Astrocyte (in vitro differentiated cells and primary cell): Measurements from ENCODE around the gene DCBLD1. TPM values are rescaled to one million over a fixed set of nuclear protein-coding genes. Genes with fewer than 3 reads are reported as not detected.

ENCODE experiments used
- DNase-seq: peaks from one replicate; pipeline ENCODE4 v3.0.0-alpha.2; 2010; ENCODE audit warnings: low read depth
- FAIRE-seq: peaks from 2 replicates; lab custom pipeline; 2011; peaks lifted over from hg19 to GRCh38; lab: Jason Lieb, UNC
- H2AFZ ChIP-seq: 2 replicates; pipeline ENCODE4 v1.6.0; 2012; ENCODE audit warnings: low read depth, low read length, inconsistent platforms
- H3K27ac ChIP-seq: 2 replicates; pipeline ENCODE4 v1.5.1; 2011; ENCODE audit warnings: low read depth, low read length, inconsistent platforms
- H3K27me3 ChIP-seq: 2 replicates; pipeline ENCODE4 v1.6.0; 2011; ENCODE audit warnings: low read length, inconsistent platforms; ENCODE audit not compliant: insufficient read depth
- H3K36me3 ChIP-seq: 2 replicates; pipeline ENCODE4 v1.5.1; 2011; ENCODE audit warnings: low read length, inconsistent platforms; ENCODE audit not compliant: insufficient read depth
- H3K4me1 ChIP-seq: 2 replicates; pipeline ENCODE4 v1.5.1; 2011; ENCODE audit warnings: low read length, inconsistent platforms; ENCODE audit not compliant: insufficient read depth
- H3K4me2 ChIP-seq: 2 replicates; pipeline ENCODE4 v1.6.0; 2012; ENCODE audit warnings: low read length, inconsistent platforms
- H3K4me3 ChIP-seq: 2 replicates; pipeline ENCODE4 v1.5.1; 2011; ENCODE audit warnings: low read depth, mild to moderate bottlenecking, low read length, inconsistent platforms; ENCODE audit not compliant: insufficient read depth
- H3K79me2 ChIP-seq: 2 replicates; pipeline ENCODE4 v1.6.0; 2012; ENCODE audit warnings: mild to moderate bottlenecking, low read length, inconsistent platforms; ENCODE audit not compliant: insufficient read depth
- H3K9ac ChIP-seq: 2 replicates; pipeline ENCODE4 v1.6.0; 2012; ENCODE audit warnings: mild to moderate bottlenecking, low read length, inconsistent platforms
- H3K9me3 ChIP-seq: 2 replicates; pipeline ENCODE4 v1.5.1; 2012; ENCODE audit warnings: low read depth, mild to moderate bottlenecking, low read length, inconsistent platforms; ENCODE audit not compliant: insufficient read depth
- H4K20me1 ChIP-seq: 2 replicates; pipeline ENCODE4 v1.6.0; 2012; ENCODE audit warnings: low read length, inconsistent platforms; ENCODE audit not compliant: insufficient read depth
- H3K27ac Mint-ChIP-seq: one replicate; pipeline ENCODE4 v1.8.0; 2021; ENCODE audit warnings: mild to moderate bottlenecking, mixed read lengths; ENCODE audit not compliant: unreplicated experiment
- H3K27me3 Mint-ChIP-seq: one replicate; pipeline ENCODE4 v1.8.0; 2021; ENCODE audit warnings: low read depth, mixed read lengths; ENCODE audit not compliant: unreplicated experiment
- H3K36me3 Mint-ChIP-seq: one replicate; pipeline ENCODE4 v1.8.0; 2021; ENCODE audit warnings: low read depth, mixed read lengths; ENCODE audit not compliant: unreplicated experiment
- H3K4me1 Mint-ChIP-seq: one replicate; pipeline ENCODE4 v1.8.0; 2021; ENCODE audit warnings: low read depth, mixed read lengths; ENCODE audit not compliant: unreplicated experiment
- H3K4me3 Mint-ChIP-seq: one replicate; pipeline ENCODE4 v1.8.0; 2021; ENCODE audit warnings: mild to moderate bottlenecking, moderate library complexity, mixed read lengths; ENCODE audit not compliant: unreplicated experiment
- H3K9me3 Mint-ChIP-seq: one replicate; pipeline ENCODE4 v1.8.0; 2021; ENCODE audit warnings: mild to moderate bottlenecking, mixed read lengths; ENCODE audit not compliant: unreplicated experiment
- EZH2 ChIP-seq: IDR thresholded peaks from 2 replicates; pipeline ENCODE4 v1.6.1; 2012; ENCODE audit warnings: mild to moderate bottlenecking, low read length, inconsistent platforms; ENCODE audit not compliant: insufficient read depth
- total RNA-seq: library from RNA; stranded (reverse); gene quantifications from 2 replicates; pipeline ENCODE4 v1.2.1, GENCODE V29; 2021
- TF ChIP-seq, protein P1 (sequence below): IDR thresholded peaks from 2 replicates; pipeline ENCODE4 v1.5.1; 2011; ENCODE audit warnings: low read depth, mild to moderate bottlenecking, inconsistent platforms, low read length, moderate library complexity; ENCODE audit not compliant: insufficient read depth

The DCBLD1 gene
- total RNA-seq, 1 donor from 2014 or later = 36.8 TPM

- peaks cover 9% of the 10 kb centered on the region for H3K79me2 ChIP-seq
- H3K9me3 ChIP-seq = no peaks in the 10 kb centered on the region
- no peak overlapping the region for H2AFZ ChIP-seq
- no peak overlapping the region for H3K9ac ChIP-seq
- no peak overlapping the region for H3K4me3 ChIP-seq
- H3K4me3 Mint-ChIP-seq = peak overlapping the region; percentile 14
- H3K4me1 Mint-ChIP-seq = peaks cover 50% of the 10 kb centered on the region
- H3K9me3 Mint-ChIP-seq = no peaks in the 10 kb centered on the region
- H3K27ac Mint-ChIP-seq = peak overlapping the region; percentile 49
- no peak for FAIRE-seq
- DNase-seq = no peak
- no peak overlapping the region for H3K4me2 ChIP-seq
- peaks cover 12% of the 10 kb centered on the region for H3K36me3 Mint-ChIP-seq
- no peaks in the 10 kb centered on the region for H4K20me1 ChIP-seq
- H3K27ac ChIP-seq = no peak overlapping the region
- H3K36me3 ChIP-seq = peaks cover 12% of the 10 kb centered on the region
- H3K27me3 ChIP-seq = no peaks in the 10 kb centered on the region
- H3K27me3 Mint-ChIP-seq = no peaks in the 10 kb centered on the region
- TF ChIP-seq, protein P1, sequence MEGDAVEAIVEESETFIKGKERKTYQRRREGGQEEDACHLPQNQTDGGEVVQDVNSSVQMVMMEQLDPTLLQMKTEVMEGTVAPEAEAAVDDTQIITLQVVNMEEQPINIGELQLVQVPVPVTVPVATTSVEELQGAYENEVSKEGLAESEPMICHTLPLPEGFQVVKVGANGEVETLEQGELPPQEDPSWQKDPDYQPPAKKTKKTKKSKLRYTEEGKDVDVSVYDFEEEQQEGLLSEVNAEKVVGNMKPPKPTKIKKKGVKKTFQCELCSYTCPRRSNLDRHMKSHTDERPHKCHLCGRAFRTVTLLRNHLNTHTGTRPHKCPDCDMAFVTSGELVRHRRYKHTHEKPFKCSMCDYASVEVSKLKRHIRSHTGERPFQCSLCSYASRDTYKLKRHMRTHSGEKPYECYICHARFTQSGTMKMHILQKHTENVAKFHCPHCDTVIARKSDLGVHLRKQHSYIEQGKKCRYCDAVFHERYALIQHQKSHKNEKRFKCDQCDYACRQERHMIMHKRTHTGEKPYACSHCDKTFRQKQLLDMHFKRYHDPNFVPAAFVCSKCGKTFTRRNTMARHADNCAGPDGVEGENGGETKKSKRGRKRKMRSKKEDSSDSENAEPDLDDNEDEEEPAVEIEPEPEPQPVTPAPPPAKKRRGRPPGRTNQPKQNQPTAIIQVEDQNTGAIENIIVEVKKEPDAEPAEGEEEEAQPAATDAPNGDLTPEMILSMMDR = no peak
- no peak for TF ChIP-seq EZH2
- H3K4me1 ChIP-seq = peaks cover 47% of the 10 kb centered on the region
These were observed 68.3 kb downstream of the DCBLD1 start for GRCh38 chr6:117550618-117551242.

- H3K4me1 ChIP-seq = peaks cover 46% of the 10 kb centered on the region
- FAIRE-seq (no peak), DNase-seq (peak; percentile 71)
- no peak overlapping the region for H3K4me2 ChIP-seq
- no peak overlapping the region for H3K27ac ChIP-seq
- Mint-ChIP-seq H3K27ac (no peak overlapping the region), H3K36me3 (peaks cover 4% of the 10 kb centered on the region), H3K27me3 (no peaks in the 10 kb centered on the region), H3K4me1 (peaks cover 42% of the 10 kb centered on the region), H3K9me3 (no peaks in the 10 kb centered on the region), H3K4me3 (no peak overlapping the region)
- H3K36me3 ChIP-seq = peaks cover 4% of the 10 kb centered on the region
- H3K79me2 ChIP-seq = peaks cover 9% of the 10 kb centered on the region
- no peak overlapping the region for H2AFZ ChIP-seq
- no peak overlapping the region for H3K9ac ChIP-seq
- no peak overlapping the region for H3K4me3 ChIP-seq
- no peaks in the 10 kb centered on the region for H3K27me3 ChIP-seq
- H4K20me1 ChIP-seq = no peaks in the 10 kb centered on the region
- H3K9me3 ChIP-seq = no peaks in the 10 kb centered on the region
- no peak for TF ChIP-seq EZH2
- TF ChIP-seq, protein P1 = no peak
These were observed 70.1 kb downstream of the DCBLD1 start for GRCh38 chr6:117552618-117553017.

DNA sequence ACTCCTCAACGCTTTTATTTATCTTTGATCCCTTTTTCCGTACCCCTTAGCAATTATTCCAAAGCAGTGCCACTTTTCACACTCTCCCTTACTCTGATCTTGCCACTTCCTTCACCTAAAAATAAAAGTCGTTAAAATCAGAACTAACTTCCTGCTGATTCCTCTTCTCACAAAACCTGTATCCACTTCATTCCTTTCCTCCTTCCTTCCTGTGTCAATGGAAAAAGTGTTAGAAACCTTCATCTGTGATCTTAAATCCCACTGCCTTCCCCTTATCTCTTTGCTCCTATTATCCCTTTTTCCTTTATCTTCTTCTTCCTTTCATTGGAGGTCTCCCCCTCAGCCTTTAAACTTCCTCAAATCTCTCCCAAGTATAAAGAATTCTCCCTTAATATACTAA, 70.7 kb downstream of the DCBLD1 start:
- Histone ChIP-seq H3K9me3 (no peaks in the 10 kb centered on the region), H3K4me2 (no peak overlapping the region), H3K27me3 (no peaks in the 10 kb centered on the region), H3K9ac (no peak overlapping the region), H3K4me3 (no peak overlapping the region), H3K36me3 (peaks cover 4% of the 10 kb centered on the region), H3K79me2 (peaks cover 9% of the 10 kb centered on the region), H2AFZ (no peak overlapping the region), H4K20me1 (no peaks in the 10 kb centered on the region), H3K27ac (no peak overlapping the region), H3K4me1 (peaks cover 40% of the 10 kb centered on the region)
- TF ChIP-seq, protein P1 = no peak
- TF ChIP-seq EZH2 = no peak
- no peak overlapping the region for H3K27ac Mint-ChIP-seq
- FAIRE-seq (peak; percentile 20), DNase-seq (no peak)
- H3K4me1 Mint-ChIP-seq = peaks cover 42% of the 10 kb centered on the region
- H3K9me3 Mint-ChIP-seq = no peaks in the 10 kb centered on the region
- H3K4me3 Mint-ChIP-seq = no peak overlapping the region
- H3K36me3 Mint-ChIP-seq = peaks cover 3% of the 10 kb centered on the region
- H3K27me3 Mint-ChIP-seq = no peaks in the 10 kb centered on the region
